ENCODE results near the gene CACTIN.
"Not testable (repeated sequence)": the region's sequence is repeated elsewhere in the genome, so short reads cannot be mapped to it uniquely, and the experiment has no call there.

CACTIN gene

GRCh38 chr19:3626473-3627350, at the start of gene CACTIN:
TSS of gene CACTIN (minus strand) at chr19:3626790. CDS start at chr19:3626762, 28 bp downstream.
- peak; percentile 100 for DNase-seq

GRCh38 chr19:3674784-3675543, 48.4 kb upstream of the CACTIN start:
- DNase-seq: no peak

GRCh38 chr19:3673506-3674439, 47.2 kb upstream of the CACTIN start:
- DNase-seq: no peak

- DNase-seq: no peak
Measured at GRCh38 chr19:3672993-3673392, 46.4 kb upstream of the CACTIN start.

GRCh38 chr19:3672575-3672948, 46.0 kb upstream of the CACTIN start:
- DNase-seq: no peak

- DNase-seq: peak; percentile 61
Measured at GRCh38 chr19:3671680-3672574, 45.3 kb upstream of the CACTIN start.

- peak; percentile 81 for DNase-seq
Measured at GRCh38 chr19:3670796-3671679, 44.4 kb upstream of the CACTIN start.

GRCh38 chr19:3669947-3670795, 43.6 kb upstream of the CACTIN start:
- DNase-seq: peak; percentile 50

GRCh38 chr19:3669082-3669946, 42.7 kb upstream of the CACTIN start:
- DNase-seq: no peak

GRCh38 chr19:3668331-3669081, 41.9 kb upstream of the CACTIN start:
- DNase-seq: no peak

GRCh38 chr19:3667766-3668165, 41.2 kb upstream of the CACTIN start:
- no peak for DNase-seq

- no peak for DNase-seq
Measured at GRCh38 chr19:3667037-3667638, 40.5 kb upstream of the CACTIN start.

GRCh38 chr19:3666545-3666856, 39.9 kb upstream of the CACTIN start:
- DNase-seq: not testable (repeated sequence)

- DNase-seq: peak; percentile 60
Measured at GRCh38 chr19:3665681-3666544, 39.3 kb upstream of the CACTIN start.

GRCh38 chr19:3664879-3665642, 38.5 kb upstream of the CACTIN start:
- no peak for DNase-seq

GRCh38 chr19:3663838-3664237, 37.2 kb upstream of the CACTIN start:
- no peak for DNase-seq

All from hematopoietic multipotent progenitor cell treated with erythropoietin and hydrocortisone succinate and interleukin-3 and kit ligand, for 4 days (in vitro differentiated cells).